Astrocyte (in vitro differentiated cells and primary cell): ENCODE data around the gene ENPEP.

Experiments used
- CTCF ChIP-seq: IDR thresholded peaks from 2 replicates; pipeline ENCODE4 v1.5.1; 2011; ENCODE audit warnings: low read depth, mild to moderate bottlenecking, inconsistent platforms, low read length, moderate library complexity; ENCODE audit not compliant: insufficient read depth
- EZH2 ChIP-seq: IDR thresholded peaks from 2 replicates; pipeline ENCODE4 v1.6.1; 2012; ENCODE audit warnings: mild to moderate bottlenecking, low read length, inconsistent platforms; ENCODE audit not compliant: insufficient read depth

GRCh38 chr4:110486256-110486655 is 10.3 kb downstream of the ENPEP start:
- TF ChIP-seq CTCF (no peak), EZH2 (no peak)
